Astrocyte (in vitro differentiated cells and primary cell): ENCODE results near the gene FN3K. TPM values are rescaled to one million over a fixed set of nuclear protein-coding genes. Genes with fewer than 3 reads are reported as not detected.

Experiments used
- DNase-seq: peaks from one replicate; pipeline ENCODE4 v3.0.0-alpha.2; 2010; ENCODE audit warnings: low read depth
- FAIRE-seq: peaks from 2 replicates; lab custom pipeline; 2011; peaks lifted over from hg19 to GRCh38; lab: Jason Lieb, UNC
- H2AFZ ChIP-seq: 2 replicates; pipeline ENCODE4 v1.6.0; 2012; ENCODE audit warnings: low read depth, low read length, inconsistent platforms
- H3K27ac ChIP-seq: 2 replicates; pipeline ENCODE4 v1.5.1; 2011; ENCODE audit warnings: low read depth, low read length, inconsistent platforms
- H3K27me3 ChIP-seq: 2 replicates; pipeline ENCODE4 v1.6.0; 2011; ENCODE audit warnings: low read length, inconsistent platforms; ENCODE audit not compliant: insufficient read depth
- H3K36me3 ChIP-seq: 2 replicates; pipeline ENCODE4 v1.5.1; 2011; ENCODE audit warnings: low read length, inconsistent platforms; ENCODE audit not compliant: insufficient read depth
- H3K4me1 ChIP-seq: 2 replicates; pipeline ENCODE4 v1.5.1; 2011; ENCODE audit warnings: low read length, inconsistent platforms; ENCODE audit not compliant: insufficient read depth
- H3K4me2 ChIP-seq: 2 replicates; pipeline ENCODE4 v1.6.0; 2012; ENCODE audit warnings: low read length, inconsistent platforms
- H3K4me3 ChIP-seq: 2 replicates; pipeline ENCODE4 v1.5.1; 2011; ENCODE audit warnings: low read depth, mild to moderate bottlenecking, low read length, inconsistent platforms; ENCODE audit not compliant: insufficient read depth
- H3K79me2 ChIP-seq: 2 replicates; pipeline ENCODE4 v1.6.0; 2012; ENCODE audit warnings: mild to moderate bottlenecking, low read length, inconsistent platforms; ENCODE audit not compliant: insufficient read depth
- H3K9ac ChIP-seq: 2 replicates; pipeline ENCODE4 v1.6.0; 2012; ENCODE audit warnings: mild to moderate bottlenecking, low read length, inconsistent platforms
- H3K9me3 ChIP-seq: 2 replicates; pipeline ENCODE4 v1.5.1; 2012; ENCODE audit warnings: low read depth, mild to moderate bottlenecking, low read length, inconsistent platforms; ENCODE audit not compliant: insufficient read depth
- H4K20me1 ChIP-seq: 2 replicates; pipeline ENCODE4 v1.6.0; 2012; ENCODE audit warnings: low read length, inconsistent platforms; ENCODE audit not compliant: insufficient read depth
- H3K27ac Mint-ChIP-seq: one replicate; pipeline ENCODE4 v1.8.0; 2021; ENCODE audit warnings: mild to moderate bottlenecking, mixed read lengths; ENCODE audit not compliant: unreplicated experiment
- H3K27me3 Mint-ChIP-seq: one replicate; pipeline ENCODE4 v1.8.0; 2021; ENCODE audit warnings: low read depth, mixed read lengths; ENCODE audit not compliant: unreplicated experiment
- H3K36me3 Mint-ChIP-seq: one replicate; pipeline ENCODE4 v1.8.0; 2021; ENCODE audit warnings: low read depth, mixed read lengths; ENCODE audit not compliant: unreplicated experiment
- H3K4me1 Mint-ChIP-seq: one replicate; pipeline ENCODE4 v1.8.0; 2021; ENCODE audit warnings: low read depth, mixed read lengths; ENCODE audit not compliant: unreplicated experiment
- H3K4me3 Mint-ChIP-seq: one replicate; pipeline ENCODE4 v1.8.0; 2021; ENCODE audit warnings: mild to moderate bottlenecking, moderate library complexity, mixed read lengths; ENCODE audit not compliant: unreplicated experiment
- H3K9me3 Mint-ChIP-seq: one replicate; pipeline ENCODE4 v1.8.0; 2021; ENCODE audit warnings: mild to moderate bottlenecking, mixed read lengths; ENCODE audit not compliant: unreplicated experiment
- EZH2 ChIP-seq: IDR thresholded peaks from 2 replicates; pipeline ENCODE4 v1.6.1; 2012; ENCODE audit warnings: mild to moderate bottlenecking, low read length, inconsistent platforms; ENCODE audit not compliant: insufficient read depth
- total RNA-seq: library from RNA; stranded (reverse); gene quantifications from 2 replicates; pipeline ENCODE4 v1.2.1, GENCODE V29; 2021
- TF ChIP-seq, protein P1 (sequence below): IDR thresholded peaks from 2 replicates; pipeline ENCODE4 v1.5.1; 2011; ENCODE audit warnings: low read depth, mild to moderate bottlenecking, inconsistent platforms, low read length, moderate library complexity; ENCODE audit not compliant: insufficient read depth

FN3K gene
- total RNA-seq, 1 donor from 2014 or later = 4.1 TPM

DNA sequence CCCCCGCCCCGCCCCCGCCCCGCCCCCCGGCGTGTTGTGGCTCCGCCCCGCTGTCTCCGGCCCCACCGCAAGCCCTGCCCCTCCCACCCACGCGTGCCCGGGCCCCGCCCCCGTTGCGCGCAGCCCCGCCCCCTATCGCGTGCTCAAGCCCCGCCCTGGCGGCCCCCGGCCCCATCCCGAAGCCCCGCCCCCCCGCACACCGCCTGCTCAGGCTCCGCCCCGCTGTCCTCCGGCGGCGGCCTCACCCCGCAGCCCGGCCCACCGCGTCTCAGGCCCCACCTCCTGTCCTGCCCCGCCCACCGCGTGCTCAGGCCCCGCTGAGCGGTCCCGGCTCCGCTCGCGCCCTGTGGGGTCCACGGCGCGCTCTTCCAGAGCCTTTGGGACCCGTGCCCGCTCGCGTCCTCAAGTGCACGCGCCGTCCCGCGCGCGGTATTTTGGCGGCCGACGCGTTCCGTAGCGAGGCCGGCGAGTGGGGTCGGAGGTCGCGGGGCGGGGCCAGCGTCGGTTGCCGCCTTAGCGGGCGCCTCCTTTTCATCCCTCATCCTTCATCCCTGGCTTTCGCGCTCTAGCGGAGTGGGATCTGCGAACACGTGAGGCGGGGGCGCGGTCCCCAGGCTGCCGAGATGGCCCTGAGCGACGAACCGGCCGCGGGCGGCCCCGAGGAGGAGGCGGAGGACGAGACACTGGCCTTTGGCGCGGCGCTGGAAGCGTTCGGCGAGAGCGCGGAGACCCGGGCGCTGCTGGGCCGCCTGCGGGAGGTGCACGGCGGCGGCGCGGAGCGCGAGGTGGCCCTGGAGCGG is 16.4 kb downstream of the FN3K start, which contains the start of gene TBCD:
TBCD (plus strand) TSS at position 495 of the 800 bp plus-strand sequence; CDS start at position 624, 129 bp downstream.
- no peaks in the 10 kb centered on the region for H3K36me3 Mint-ChIP-seq
- Histone ChIP-seq H2AFZ (peak within 1 kb of the TSS; percentile 94), H3K79me2 (peaks cover 36% of the 10 kb centered on the region), H3K9ac (peak within 1 kb of the TSS; percentile 80), H3K4me3 (peak within 1 kb of the TSS; percentile 80), H3K27me3 (no peaks in the 10 kb centered on the region), H3K27ac (peak within 1 kb of the TSS; percentile 58), H3K9me3 (no peaks in the 10 kb centered on the region), H3K36me3 (peaks cover 1% of the 10 kb centered on the region), H3K4me1 (peaks cover 6% of the 10 kb centered on the region), H3K4me2 (peak within 1 kb of the TSS; percentile 99), H4K20me1 (peaks cover 29% of the 10 kb centered on the region)
- no peak within 1 kb of the TSS for H3K27ac Mint-ChIP-seq
- DNase-seq (peak; percentile 62), FAIRE-seq (no peak)
- TF ChIP-seq, protein P1, sequence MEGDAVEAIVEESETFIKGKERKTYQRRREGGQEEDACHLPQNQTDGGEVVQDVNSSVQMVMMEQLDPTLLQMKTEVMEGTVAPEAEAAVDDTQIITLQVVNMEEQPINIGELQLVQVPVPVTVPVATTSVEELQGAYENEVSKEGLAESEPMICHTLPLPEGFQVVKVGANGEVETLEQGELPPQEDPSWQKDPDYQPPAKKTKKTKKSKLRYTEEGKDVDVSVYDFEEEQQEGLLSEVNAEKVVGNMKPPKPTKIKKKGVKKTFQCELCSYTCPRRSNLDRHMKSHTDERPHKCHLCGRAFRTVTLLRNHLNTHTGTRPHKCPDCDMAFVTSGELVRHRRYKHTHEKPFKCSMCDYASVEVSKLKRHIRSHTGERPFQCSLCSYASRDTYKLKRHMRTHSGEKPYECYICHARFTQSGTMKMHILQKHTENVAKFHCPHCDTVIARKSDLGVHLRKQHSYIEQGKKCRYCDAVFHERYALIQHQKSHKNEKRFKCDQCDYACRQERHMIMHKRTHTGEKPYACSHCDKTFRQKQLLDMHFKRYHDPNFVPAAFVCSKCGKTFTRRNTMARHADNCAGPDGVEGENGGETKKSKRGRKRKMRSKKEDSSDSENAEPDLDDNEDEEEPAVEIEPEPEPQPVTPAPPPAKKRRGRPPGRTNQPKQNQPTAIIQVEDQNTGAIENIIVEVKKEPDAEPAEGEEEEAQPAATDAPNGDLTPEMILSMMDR = no peak
- no peak for TF ChIP-seq EZH2
- H3K27me3 Mint-ChIP-seq = no peaks in the 10 kb centered on the region
- no peaks in the 10 kb centered on the region for H3K4me1 Mint-ChIP-seq
- peak within 1 kb of the TSS; percentile 88 for H3K4me3 Mint-ChIP-seq
- H3K9me3 Mint-ChIP-seq = no peaks in the 10 kb centered on the region

DNA sequence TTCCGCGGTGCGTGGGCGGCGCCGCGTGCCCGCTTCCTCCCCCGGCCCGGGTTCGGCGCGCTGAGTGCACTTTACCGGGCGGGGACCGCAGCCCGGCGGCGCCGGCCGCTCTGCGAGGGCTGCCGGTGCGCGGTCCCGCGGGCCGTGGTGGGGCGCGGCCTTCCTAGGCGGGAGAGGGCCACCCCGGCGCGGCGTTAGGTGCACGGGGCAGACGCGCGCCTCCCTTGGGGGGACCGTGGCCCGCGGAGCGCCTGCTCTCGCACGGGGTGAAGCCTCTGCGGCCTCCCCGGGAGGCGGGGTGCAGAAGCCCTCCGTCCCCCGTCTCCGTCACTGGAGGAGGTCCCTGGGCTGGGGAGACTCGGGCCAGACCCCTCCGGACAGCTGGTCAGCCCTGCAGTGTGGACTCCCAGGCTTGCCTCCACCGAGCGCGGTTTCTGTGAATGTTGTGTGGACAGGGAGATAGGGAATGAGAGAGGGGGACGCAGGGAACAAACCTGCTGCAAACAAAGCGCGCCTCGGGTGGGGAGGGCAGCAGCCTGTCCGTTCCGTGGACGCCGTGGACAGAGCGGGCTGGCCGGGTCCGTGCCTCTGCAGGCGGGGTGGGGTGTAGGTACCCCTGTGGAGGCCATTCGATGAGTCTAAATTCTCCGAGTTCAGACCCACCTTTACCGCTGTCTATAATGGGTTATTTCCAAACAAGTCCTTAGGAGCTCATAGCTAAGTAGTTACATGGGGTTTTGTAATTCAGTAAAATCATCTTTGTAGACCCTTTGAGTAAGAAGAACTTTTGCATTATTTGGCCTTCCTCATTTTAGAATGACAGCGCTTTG is 17.2 kb downstream of the FN3K start:
- DNase-seq (peak; percentile 2), FAIRE-seq (no peak)
- H2AFZ ChIP-seq = peak overlapping the region; percentile 92
- peaks cover 29% of the 10 kb centered on the region for H4K20me1 ChIP-seq
- H3K27me3 ChIP-seq = no peaks in the 10 kb centered on the region
- Mint-ChIP-seq H3K9me3 (no peaks in the 10 kb centered on the region), H3K27ac (peak overlapping the region; percentile 12), H3K36me3 (no peaks in the 10 kb centered on the region), H3K27me3 (no peaks in the 10 kb centered on the region), H3K4me3 (peak overlapping the region; percentile 88), H3K4me1 (no peaks in the 10 kb centered on the region)
- H3K4me2 ChIP-seq = peak overlapping the region; percentile 99
- peaks cover 2% of the 10 kb centered on the region for H3K36me3 ChIP-seq
- H3K4me3 ChIP-seq = peak overlapping the region; percentile 80
- peak overlapping the region; percentile 80 for H3K9ac ChIP-seq
- H3K4me1 ChIP-seq = peaks cover 6% of the 10 kb centered on the region
- no peaks in the 10 kb centered on the region for H3K9me3 ChIP-seq
- H3K79me2 ChIP-seq = peaks cover 41% of the 10 kb centered on the region
- H3K27ac ChIP-seq = peak overlapping the region; percentile 58
- TF ChIP-seq, protein P1 = no peak
- TF ChIP-seq EZH2 = no peak
